ENCODE measurements around the gene DOP1B.
A peak's percentile ranks its signal among the peaks of the same experiment; 100 is the strongest.

Gene DOP1B

GRCh38 chr21:36156815-36157670, at the start of gene DOP1B:
DOP1B (plus strand) TSS chr21:36156824; CDS start chr21:36164734, 7,910 bp downstream.
- H3K4me3 ChIP-seq (ENCODE audit: low read length in 2 of 2) = peak within 1 kb of the TSS; percentile 77 to 91
- peak within 1 kb of the TSS; percentile 11 for H3K27ac ChIP-seq (ENCODE audit: low read length)
- H3K36me3 ChIP-seq (ENCODE audit: control insufficient read depth in 2 of 2, insufficient read depth in 2 of 2, low read length in 2 of 2) = no peaks in the 10 kb centered on the region
- peaks cover 13% of the 10 kb centered on the region for H3K4me1 ChIP-seq (ENCODE audit: control insufficient read depth, insufficient read depth, low read length)
- H3K9me3 ChIP-seq (ENCODE audit: control insufficient read depth in 2 of 2, low read length in 2 of 2) = no peaks in the 10 kb centered on the region
- H3K27me3 ChIP-seq (ENCODE audit: control insufficient read depth in 1 of 2, insufficient read depth in 2 of 2, low read length in 2 of 2) = no peaks in the 10 kb centered on the region
- H3K9ac ChIP-seq (ENCODE audit: low read length in 2 of 2) = peak within 1 kb of the TSS; percentile 70 to 89

- no peak overlapping the region for H3K27ac ChIP-seq (ENCODE audit: low read length)
- no peaks in the 10 kb centered on the region for H3K9me3 ChIP-seq (ENCODE audit: control insufficient read depth in 2 of 2, low read length in 2 of 2)
- no peak overlapping the region for H3K4me3 ChIP-seq (ENCODE audit: low read length in 2 of 2)
- peaks cover 2% of the 10 kb centered on the region for H3K4me1 ChIP-seq (ENCODE audit: control insufficient read depth, insufficient read depth, low read length)
- no peak overlapping the region for H3K9ac ChIP-seq (ENCODE audit: low read length in 2 of 2)
- no peaks in the 10 kb centered on the region for H3K36me3 ChIP-seq (ENCODE audit: control insufficient read depth in 2 of 2, insufficient read depth in 2 of 2, low read length in 2 of 2)
- H3K27me3 ChIP-seq (ENCODE audit: control insufficient read depth in 1 of 2, insufficient read depth in 2 of 2, low read length in 2 of 2) = peaks cover 2 to 4% of the 10 kb centered on the region in 2 donors
Observed at GRCh38 chr21:36109868-36110267, 46.8 kb upstream of the DOP1B start.

GRCh38 chr21:36111238-36111637, 45.4 kb upstream of the DOP1B start:
- Histone ChIP-seq H3K27ac (ENCODE audit: low read length) (no peak overlapping the region), H3K4me3 (ENCODE audit: low read length in 2 of 2) (no peak overlapping the region), H3K9me3 (ENCODE audit: control insufficient read depth in 2 of 2, low read length in 2 of 2) (no peaks in the 10 kb centered on the region), H3K36me3 (ENCODE audit: control insufficient read depth in 2 of 2, insufficient read depth in 2 of 2, low read length in 2 of 2) (no peaks in the 10 kb centered on the region), H3K9ac (ENCODE audit: low read length in 2 of 2) (no peak overlapping the region), H3K27me3 (ENCODE audit: control insufficient read depth in 1 of 2, insufficient read depth in 2 of 2, low read length in 2 of 2) (no peaks in the 10 kb centered on the region), H3K4me1 (ENCODE audit: control insufficient read depth, insufficient read depth, low read length) (peaks cover 2% of the 10 kb centered on the region)

- Histone ChIP-seq H3K9me3 (ENCODE audit: control insufficient read depth in 2 of 2, low read length in 2 of 2) (no peaks in the 10 kb centered on the region), H3K36me3 (ENCODE audit: control insufficient read depth in 2 of 2, insufficient read depth in 2 of 2, low read length in 2 of 2) (no peaks in the 10 kb centered on the region), H3K27ac (ENCODE audit: low read length) (no peak overlapping the region), H3K4me3 (ENCODE audit: low read length in 2 of 2) (no peak overlapping the region), H3K4me1 (ENCODE audit: control insufficient read depth, insufficient read depth, low read length) (peaks cover 2% of the 10 kb centered on the region), H3K27me3 (ENCODE audit: control insufficient read depth in 1 of 2, insufficient read depth in 2 of 2, low read length in 2 of 2) (no peaks in the 10 kb centered on the region), H3K9ac (ENCODE audit: low read length in 2 of 2) (no peak overlapping the region)
Observed at GRCh38 chr21:36113647-36114428, 42.8 kb upstream of the DOP1B start.

- Histone ChIP-seq H3K27me3 (ENCODE audit: control insufficient read depth in 1 of 2, insufficient read depth in 2 of 2, low read length in 2 of 2) (no peaks in the 10 kb centered on the region), H3K9ac (ENCODE audit: low read length in 2 of 2) (no peak overlapping the region), H3K36me3 (ENCODE audit: control insufficient read depth in 2 of 2, insufficient read depth in 2 of 2, low read length in 2 of 2) (no peaks in the 10 kb centered on the region), H3K4me3 (ENCODE audit: low read length in 2 of 2) (no peak overlapping the region), H3K4me1 (ENCODE audit: control insufficient read depth, insufficient read depth, low read length) (peaks cover 4% of the 10 kb centered on the region), H3K9me3 (ENCODE audit: control insufficient read depth in 2 of 2, low read length in 2 of 2) (no peaks in the 10 kb centered on the region), H3K27ac (ENCODE audit: low read length) (no peak overlapping the region)
Observed at GRCh38 chr21:36115138-36115730, 41.4 kb upstream of the DOP1B start.

GRCh38 chr21:36117286-36117741, 39.3 kb upstream of the DOP1B start:
- Histone ChIP-seq H3K4me3 (ENCODE audit: low read length in 2 of 2) (no peak overlapping the region), H3K27ac (ENCODE audit: low read length) (no peak overlapping the region), H3K27me3 (ENCODE audit: control insufficient read depth in 1 of 2, insufficient read depth in 2 of 2, low read length in 2 of 2) (no peaks in the 10 kb centered on the region)

GRCh38 chr21:36120304-36120888, 36.2 kb upstream of the DOP1B start:
- no peak overlapping the region for H3K4me3 ChIP-seq (ENCODE audit: low read length in 2 of 2)
- H3K9me3 ChIP-seq (ENCODE audit: control insufficient read depth in 2 of 2, low read length in 2 of 2) = no peaks in the 10 kb centered on the region
- H3K4me1 ChIP-seq (ENCODE audit: control insufficient read depth, insufficient read depth, low read length) = peaks cover 2% of the 10 kb centered on the region
- no peaks in the 10 kb centered on the region for H3K36me3 ChIP-seq (ENCODE audit: control insufficient read depth in 2 of 2, insufficient read depth in 2 of 2, low read length in 2 of 2)
- no peaks in the 10 kb centered on the region for H3K27me3 ChIP-seq (ENCODE audit: control insufficient read depth in 1 of 2, insufficient read depth in 2 of 2, low read length in 2 of 2)
- no peak overlapping the region for H3K27ac ChIP-seq (ENCODE audit: low read length)
- no peak overlapping the region for H3K9ac ChIP-seq (ENCODE audit: low read length in 2 of 2)

More at GRCh38 chr21:36117286-36117741, 39.3 kb upstream of the DOP1B start:
- Histone ChIP-seq H3K36me3 (ENCODE audit: control insufficient read depth in 2 of 2, insufficient read depth in 2 of 2, low read length in 2 of 2) (no peaks in the 10 kb centered on the region), H3K4me1 (ENCODE audit: control insufficient read depth, insufficient read depth, low read length) (peaks cover 4% of the 10 kb centered on the region), H3K9me3 (ENCODE audit: control insufficient read depth in 2 of 2, low read length in 2 of 2) (no peaks in the 10 kb centered on the region), H3K9ac (ENCODE audit: low read length in 2 of 2) (no peak overlapping the region)

- H3K9ac ChIP-seq (ENCODE audit: low read length in 2 of 2) = no peak overlapping the region
- H3K4me3 ChIP-seq (ENCODE audit: low read length in 2 of 2) = no peak overlapping the region
- H3K27me3 ChIP-seq (ENCODE audit: control insufficient read depth in 1 of 2, insufficient read depth in 2 of 2, low read length in 2 of 2) = no peaks in the 10 kb centered on the region
- H3K4me1 ChIP-seq (ENCODE audit: control insufficient read depth, insufficient read depth, low read length) = peaks cover 2% of the 10 kb centered on the region
- H3K27ac ChIP-seq (ENCODE audit: low read length) = no peak overlapping the region
- H3K36me3 ChIP-seq (ENCODE audit: control insufficient read depth in 2 of 2, insufficient read depth in 2 of 2, low read length in 2 of 2) = no peaks in the 10 kb centered on the region
- H3K9me3 ChIP-seq (ENCODE audit: control insufficient read depth in 2 of 2, low read length in 2 of 2) = no peaks in the 10 kb centered on the region
Observed at GRCh38 chr21:36122977-36123376, 33.6 kb upstream of the DOP1B start.

- Histone ChIP-seq H3K27me3 (ENCODE audit: control insufficient read depth in 1 of 2, insufficient read depth in 2 of 2, low read length in 2 of 2) (no peaks in the 10 kb centered on the region), H3K4me1 (ENCODE audit: control insufficient read depth, insufficient read depth, low read length) (peaks cover 2% of the 10 kb centered on the region), H3K9ac (ENCODE audit: low read length in 2 of 2) (no peak overlapping the region), H3K36me3 (ENCODE audit: control insufficient read depth in 2 of 2, insufficient read depth in 2 of 2, low read length in 2 of 2) (no peaks in the 10 kb centered on the region), H3K4me3 (ENCODE audit: low read length in 2 of 2) (no peak overlapping the region), H3K27ac (ENCODE audit: low read length) (no peak overlapping the region), H3K9me3 (ENCODE audit: control insufficient read depth in 2 of 2, low read length in 2 of 2) (no peaks in the 10 kb centered on the region)
Observed at GRCh38 chr21:36124395-36124794, 32.2 kb upstream of the DOP1B start.

GRCh38 chr21:36125512-36126207, 31.0 kb upstream of the DOP1B start:
- no peak overlapping the region for H3K4me3 ChIP-seq (ENCODE audit: low read length in 2 of 2)
- no peaks in the 10 kb centered on the region for H3K36me3 ChIP-seq (ENCODE audit: control insufficient read depth in 2 of 2, insufficient read depth in 2 of 2, low read length in 2 of 2)
- H3K27me3 ChIP-seq (ENCODE audit: control insufficient read depth in 1 of 2, insufficient read depth in 2 of 2, low read length in 2 of 2) = no peaks in the 10 kb centered on the region
- H3K9ac ChIP-seq (ENCODE audit: low read length in 2 of 2) = no peak overlapping the region
- peaks cover 6% of the 10 kb centered on the region for H3K4me1 ChIP-seq (ENCODE audit: control insufficient read depth, insufficient read depth, low read length)
- H3K27ac ChIP-seq (ENCODE audit: low read length) = no peak overlapping the region
- no peaks in the 10 kb centered on the region for H3K9me3 ChIP-seq (ENCODE audit: control insufficient read depth in 2 of 2, low read length in 2 of 2)

Data from stomach smooth muscle (tissue), 2 donors.